ENCODE data around the gene RGS18.
"Not testable (repeated sequence)": the region's sequence is repeated elsewhere in the genome, so short reads cannot be mapped to it uniquely, and the experiment has no call there.

The RGS18 gene, protein sequence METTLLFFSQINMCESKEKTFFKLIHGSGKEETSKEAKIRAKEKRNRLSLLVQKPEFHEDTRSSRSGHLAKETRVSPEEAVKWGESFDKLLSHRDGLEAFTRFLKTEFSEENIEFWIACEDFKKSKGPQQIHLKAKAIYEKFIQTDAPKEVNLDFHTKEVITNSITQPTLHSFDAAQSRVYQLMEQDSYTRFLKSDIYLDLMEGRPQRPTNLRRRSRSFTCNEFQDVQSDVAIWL
- total RNA-seq: 1.1 to 62.7 (median 15.4) reads per million in 18 experiments

DNA sequence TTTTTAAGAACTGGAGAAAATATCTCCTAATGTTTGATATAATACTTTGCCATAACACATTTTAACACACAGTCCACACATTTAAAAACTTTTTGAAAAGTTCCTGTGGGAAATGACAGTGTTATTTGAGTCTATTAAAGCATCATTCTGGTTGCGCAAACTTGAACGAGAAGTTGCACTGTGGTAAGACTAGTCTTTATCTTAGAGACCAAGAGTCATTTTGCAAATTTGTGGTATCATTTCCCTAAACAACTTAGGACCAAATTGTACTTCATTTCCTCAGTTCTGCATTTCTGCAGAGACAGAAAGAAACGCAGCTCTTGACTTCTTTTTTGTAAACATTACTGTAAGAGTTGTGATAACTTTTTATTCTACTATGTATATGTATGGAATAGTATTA, at the start of gene RGS18:
Gene RGS18 (plus strand): TSS at position 282 of the 400 bp plus-strand sequence. CDS start 176 bp downstream, outside the sequence.
- peak; percentile 93 to 97 for DNase-seq

DNA sequence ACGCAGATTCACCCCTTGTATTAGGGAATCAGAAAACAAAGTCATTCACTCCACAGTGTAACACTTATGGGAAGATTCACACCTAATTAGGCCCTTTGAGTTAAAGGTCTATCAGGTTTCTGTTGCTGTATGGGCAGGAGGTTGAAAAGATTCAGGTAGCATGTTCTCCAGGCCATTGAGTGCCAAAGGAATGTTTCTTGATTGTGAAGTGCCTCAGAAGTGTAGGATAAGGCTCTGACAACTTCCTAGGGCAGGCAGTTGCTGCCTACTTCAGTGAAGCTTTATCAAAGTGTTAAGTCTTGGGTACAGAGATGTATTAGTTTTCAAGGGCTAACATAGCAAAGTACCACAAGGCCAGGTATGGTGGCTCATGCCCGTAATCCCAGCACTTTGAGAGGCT, 48.7 kb upstream of the RGS18 start:
- no peak for DNase-seq

DNA sequence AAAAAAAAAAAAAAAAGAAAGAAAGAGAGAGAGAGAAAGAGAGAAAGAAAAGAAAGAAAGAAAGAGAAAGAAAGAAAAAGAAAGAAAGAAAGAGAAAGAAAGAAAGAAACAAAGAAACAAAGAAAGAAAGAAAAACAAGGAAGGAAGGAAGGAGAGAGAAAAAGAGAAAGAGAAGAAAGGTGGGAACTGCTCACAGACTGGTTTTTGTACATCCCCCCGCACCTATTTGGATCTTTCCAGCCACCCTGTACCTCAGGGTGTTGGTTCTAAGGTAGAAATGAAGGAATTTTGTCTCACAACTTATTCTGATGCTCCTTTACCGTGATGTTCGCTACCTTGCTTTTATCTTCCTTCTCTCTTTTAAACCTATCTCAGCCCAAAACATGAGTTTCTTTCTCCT, 43.3 kb upstream of the RGS18 start:
- no peak for DNase-seq

DNA sequence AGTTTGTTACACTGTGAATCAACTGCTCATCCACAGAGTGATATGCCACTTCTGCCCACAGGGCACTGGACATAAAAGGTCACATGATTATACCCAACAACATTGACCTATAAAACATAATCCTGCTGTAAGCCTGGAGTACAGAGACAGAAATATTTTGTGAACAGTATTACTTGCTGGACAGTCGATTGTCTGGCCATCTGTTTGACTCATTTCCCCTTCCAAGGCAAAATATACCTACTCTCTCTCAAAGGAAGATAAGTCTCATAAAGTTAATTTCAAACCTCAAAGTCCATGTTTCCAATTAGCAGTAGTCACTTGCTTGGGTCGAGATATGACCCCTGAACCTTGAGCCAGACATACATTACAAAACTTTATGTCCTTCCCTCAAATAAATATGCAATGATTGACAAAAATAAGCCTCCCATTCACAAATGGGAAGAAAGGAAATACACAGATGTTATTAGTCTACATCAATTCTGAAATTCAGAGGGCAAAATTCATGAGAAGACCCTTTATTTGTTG, 39.3 kb upstream of the RGS18 start:
- DNase-seq: no peak

DNA sequence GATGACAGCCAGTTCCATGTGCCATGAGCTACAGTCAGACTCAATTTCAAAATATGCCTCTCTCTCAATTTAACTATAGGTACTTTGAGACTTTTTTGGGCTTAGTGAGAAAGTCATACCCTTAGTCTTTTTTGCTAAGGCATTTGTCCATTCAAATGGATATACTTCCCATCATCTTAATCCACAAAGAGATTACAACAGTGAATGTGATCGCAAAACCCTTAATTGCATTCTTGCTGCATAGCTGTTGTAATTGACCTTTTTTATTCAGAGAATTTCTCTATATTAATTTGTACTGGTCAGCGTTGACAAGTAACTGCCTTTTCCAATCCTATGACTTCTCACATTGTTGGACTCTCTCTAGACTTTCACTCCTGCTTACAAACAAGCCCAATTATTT, 38.6 kb upstream of the RGS18 start:
- DNase-seq: no peak

DNA sequence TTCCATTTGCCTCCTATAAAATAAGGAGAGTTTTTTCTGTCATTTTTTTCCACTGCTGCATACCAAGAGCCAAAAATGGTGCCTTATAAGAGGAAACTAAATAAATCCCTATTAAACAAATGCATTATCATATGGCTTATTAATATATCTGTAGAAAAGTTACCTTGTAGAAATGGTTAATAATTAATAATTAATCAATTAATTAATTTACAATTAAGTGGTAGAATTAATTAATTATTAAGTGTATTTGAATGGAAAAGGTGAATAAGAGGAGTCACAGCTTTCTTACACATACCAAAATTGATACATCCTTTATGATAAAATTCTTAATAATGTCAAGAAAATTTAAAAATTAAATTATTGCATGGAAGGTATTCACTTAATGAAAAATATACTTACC, 35.6 kb upstream of the RGS18 start:
- DNase-seq: no peak

DNA sequence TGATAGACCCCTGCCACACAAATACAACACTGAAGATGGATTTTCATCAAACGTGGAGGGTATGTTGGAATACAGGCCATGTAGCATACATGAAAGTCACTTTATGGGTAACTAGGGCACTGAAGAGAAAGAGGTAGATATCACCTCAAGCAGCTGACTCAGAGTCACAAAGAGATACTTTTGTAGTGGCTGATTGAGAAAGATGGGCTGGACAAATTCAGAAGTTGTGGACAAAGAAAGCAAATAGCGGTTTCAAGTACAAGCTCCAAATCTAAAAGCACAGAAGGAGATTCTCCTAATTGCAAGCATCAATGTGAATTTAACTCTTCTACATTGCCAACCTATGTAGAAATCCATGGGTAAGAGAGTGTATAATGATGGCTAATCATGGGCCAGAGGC, 35.0 kb upstream of the RGS18 start:
- DNase-seq: no peak

DNA sequence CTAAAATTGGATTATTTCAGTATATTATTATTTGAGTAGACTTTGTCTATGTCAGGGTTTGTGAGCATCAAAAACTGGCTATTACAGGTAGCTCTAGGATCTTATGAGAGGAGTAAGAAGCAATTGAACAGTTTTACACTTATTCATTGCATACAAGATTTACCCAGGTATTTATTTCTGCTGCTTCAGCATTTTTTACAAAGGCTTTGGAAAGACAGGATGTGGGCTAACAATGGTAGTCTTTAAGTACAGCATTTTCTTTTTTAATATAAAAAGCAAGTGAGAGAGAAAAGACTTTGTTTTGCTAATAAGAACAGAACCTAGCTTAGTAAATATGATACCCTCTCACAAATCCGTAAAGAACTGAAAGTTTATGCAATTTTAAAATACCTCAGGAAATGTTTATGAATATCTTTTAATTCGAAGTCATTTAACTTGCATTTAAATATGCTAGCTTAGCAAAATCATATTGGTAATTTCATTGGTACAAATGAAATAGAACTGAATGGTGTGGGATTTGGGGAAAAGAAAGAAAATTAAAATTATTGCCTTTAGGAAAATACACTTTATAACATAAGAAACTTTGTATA, 32.1 kb upstream of the RGS18 start:
- DNase-seq: no peak

DNA sequence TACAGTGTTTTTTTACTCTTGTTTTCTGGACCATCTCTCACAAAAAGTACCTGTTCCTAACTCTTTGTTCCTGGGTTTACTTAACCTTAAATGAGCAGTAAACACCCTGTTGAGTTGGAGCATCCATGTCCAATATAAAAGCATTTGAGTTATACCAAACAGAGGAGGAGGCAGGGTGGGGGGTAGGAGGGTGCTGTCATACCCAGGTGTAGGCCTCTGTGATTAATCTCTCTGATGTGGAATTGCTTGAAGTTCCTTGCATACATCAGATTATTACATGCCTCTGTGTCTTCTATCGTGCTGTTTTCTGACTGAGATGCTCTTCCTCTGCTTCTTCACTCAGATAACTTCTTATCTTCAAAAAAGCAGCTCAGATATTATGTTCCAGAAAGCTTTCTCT, 28.1 kb upstream of the RGS18 start:
- DNase-seq: no peak

DNA sequence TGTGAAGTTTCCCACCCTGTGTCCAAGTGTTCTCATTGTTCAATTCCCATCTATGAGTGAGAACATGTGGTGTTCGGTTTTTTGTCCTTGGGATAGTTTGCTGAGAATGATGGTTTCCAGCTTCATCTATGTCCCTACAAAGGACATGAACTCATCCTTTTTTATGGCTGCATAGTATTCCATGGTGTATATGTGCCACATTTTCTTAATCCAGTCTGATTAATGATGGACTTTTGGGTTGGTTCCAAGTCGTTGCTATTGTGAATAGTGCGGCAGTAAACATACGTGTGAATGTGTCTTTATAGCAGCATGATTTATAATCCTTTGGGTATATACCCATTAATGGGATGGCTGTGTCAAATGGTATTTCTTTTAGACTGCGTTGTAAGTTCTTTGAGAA, 27.4 kb upstream of the RGS18 start:
- not testable (repeated sequence) for DNase-seq

DNA sequence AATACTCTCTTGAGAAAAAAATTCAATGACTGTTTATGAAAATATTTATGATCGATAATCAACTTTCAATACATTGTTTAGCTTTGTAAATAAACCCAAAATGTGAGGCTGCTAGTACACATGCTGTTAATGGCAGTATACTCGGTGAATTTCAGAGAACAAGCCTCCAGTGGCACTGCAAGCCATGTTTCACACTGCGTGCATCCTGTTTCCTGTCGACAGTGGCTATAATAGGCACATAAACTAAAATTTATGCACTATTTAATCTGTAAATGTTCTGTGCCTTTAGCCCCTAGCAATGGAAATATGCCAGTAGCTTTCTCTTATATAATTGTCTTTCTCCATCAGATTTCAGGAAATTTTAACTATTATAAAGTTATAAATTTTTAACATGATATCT, 26.3 kb upstream of the RGS18 start:
- DNase-seq: no peak

DNA sequence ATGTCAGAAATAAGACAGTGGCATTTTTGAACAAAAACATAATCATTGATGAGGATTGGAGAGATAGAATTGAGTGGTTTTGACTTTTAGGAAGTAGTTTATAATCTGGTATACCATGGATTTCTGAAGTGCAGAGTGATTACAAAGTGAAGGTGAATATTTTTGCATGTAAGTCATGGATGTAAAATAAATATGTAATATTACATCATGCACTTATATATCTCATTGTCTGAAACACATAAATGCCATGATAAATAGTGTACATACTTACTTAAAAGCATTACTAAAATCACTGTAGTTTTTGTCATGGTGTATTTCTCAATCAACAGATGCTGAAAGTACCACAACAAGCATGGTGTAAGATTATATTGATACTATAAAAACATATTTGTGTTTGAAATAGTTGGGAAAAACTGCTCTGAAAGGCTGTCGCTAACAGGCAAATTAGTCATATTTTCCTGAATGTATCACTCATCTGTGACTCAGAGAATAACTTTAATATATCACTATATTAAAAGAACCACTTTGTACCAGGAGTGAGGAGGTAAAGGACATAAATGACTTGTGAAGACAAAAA, 24.8 kb upstream of the RGS18 start:
- DNase-seq: no peak

DNA sequence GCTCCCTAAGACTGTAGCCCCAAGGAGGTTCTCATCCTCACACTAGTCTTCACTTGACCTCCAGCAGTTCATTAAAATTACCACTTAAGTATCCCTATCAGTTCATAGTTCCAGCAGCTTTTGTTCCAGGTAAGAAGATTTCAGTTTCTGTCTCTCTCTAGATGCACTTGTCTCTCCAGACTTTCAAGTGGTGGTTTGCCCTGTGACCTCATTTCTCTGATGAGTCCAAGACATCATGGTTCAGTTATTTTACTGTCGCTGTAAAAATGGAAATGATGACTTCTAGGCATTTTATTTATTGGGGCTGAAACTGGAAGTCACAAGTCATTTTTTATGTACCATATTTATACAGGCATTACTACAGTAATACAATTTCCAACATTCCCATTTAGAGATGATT, 17.9 kb upstream of the RGS18 start:
- DNase-seq: no peak

DNA sequence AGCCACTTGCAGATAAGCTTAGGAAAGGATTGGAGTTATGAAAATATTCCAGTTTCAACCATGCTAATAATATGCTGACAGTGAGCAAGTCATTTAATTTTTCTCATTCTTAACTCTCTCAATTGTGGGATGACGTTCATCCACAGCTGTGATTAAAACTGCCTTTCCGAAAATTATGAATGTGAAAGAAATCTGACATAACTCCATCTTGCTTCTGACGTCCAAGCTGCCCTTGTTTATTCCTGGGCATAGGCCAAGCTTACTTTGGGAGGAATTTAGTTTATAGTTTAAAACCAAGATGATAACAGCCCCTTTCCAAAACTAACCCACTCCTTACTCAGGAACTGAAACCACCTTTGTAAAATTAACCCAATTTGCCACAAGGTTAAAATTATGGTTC, 11.0 kb upstream of the RGS18 start:
- no peak for DNase-seq

DNA sequence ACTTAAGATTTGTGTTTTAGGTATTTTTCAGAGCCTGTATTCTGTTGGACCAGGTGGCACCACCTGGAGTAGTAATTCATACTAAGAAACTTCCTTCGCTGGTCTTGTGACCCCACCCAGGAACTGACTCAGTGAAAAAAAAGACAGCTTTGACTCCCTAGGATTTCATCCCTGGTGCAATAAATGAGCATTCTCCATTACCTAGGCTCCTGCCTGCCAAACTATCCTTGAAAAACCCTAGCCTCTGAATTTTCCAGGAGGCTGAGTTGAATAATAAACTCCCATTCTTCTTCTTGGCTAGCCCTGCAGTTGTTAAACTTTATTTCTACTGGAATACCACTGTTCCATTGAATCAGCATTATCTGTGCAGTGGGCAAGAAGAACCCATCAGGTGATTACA, 10.6 kb upstream of the RGS18 start:
- DNase-seq: no peak

DNA sequence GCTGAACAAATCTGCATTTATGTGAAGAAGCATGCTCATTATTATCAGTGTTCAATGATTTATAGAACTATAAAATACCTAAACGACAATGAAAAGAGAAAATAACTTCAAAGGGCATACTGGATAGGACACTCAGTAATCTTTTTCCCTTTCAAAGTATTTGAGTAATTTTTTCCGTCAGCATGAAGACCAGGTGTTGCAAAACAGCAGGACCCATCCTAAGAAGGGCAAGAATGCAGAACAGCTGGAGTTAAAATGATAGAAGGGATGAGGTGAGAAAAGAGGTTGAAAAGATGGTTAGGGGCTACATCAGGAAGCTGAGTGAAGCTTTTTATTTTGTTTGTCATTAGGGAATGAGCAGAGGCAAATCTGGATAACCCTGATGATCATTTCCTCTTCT, 7.1 kb upstream of the RGS18 start:
- DNase-seq: no peak

DNA sequence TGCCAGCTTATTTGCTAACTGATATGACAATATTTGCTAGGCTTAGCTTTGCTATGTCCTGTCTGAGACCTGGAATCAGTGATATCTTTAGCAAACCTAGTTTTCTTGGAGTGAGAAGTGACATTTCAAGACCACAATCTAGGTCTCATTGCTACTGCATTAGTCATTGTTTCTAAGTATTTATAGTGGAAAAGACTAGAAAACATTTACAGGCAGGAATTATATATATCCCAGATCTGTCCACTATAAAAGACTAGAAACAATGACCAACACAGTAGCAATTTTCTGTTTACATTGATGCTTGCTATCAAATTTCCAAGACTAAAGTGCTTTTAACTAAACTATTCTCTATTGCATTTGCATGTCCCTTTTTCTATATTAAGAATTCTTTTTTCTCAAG, 5.0 kb upstream of the RGS18 start:
- no peak for DNase-seq

DNA sequence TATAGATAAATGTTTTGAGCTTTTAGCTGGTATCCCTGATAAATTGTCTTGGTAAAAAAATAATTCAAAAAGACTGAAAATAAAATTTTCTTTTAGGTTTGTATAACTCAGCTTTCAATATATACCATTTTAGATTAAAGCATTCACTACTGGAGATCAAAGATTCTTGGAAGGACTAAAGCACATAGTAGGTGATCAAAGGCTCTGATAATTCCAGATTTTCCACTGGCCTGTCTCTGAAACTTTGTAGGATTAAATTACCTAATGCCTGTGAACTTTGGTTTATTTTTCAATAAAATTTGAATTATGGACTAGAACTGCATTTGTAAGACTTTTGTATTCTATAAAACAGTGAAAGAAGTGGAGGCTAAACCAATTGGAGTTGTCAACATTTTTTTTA, 1.2 kb upstream of the RGS18 start:
- no peak for DNase-seq

DNA sequence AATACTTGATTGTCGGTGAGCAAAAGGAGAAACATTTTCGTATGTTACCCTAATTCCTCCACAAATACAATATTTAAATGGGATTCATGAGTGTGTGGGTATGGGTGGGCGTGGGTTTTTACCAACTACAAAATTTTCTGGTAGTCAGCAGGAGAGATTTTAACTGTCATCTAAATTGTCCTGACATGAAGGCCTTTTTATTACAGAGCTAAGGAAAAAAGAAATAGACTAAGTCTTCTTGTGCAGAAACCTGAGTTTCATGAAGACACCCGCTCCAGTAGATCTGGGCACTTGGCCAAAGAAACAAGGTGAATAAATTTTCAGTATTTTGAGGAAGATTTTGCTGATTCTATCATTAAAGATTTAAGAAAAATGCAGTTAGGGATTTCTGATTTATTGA, 752 bp downstream of the RGS18 start:
- DNase-seq: peak; percentile 63 to 67

DNA sequence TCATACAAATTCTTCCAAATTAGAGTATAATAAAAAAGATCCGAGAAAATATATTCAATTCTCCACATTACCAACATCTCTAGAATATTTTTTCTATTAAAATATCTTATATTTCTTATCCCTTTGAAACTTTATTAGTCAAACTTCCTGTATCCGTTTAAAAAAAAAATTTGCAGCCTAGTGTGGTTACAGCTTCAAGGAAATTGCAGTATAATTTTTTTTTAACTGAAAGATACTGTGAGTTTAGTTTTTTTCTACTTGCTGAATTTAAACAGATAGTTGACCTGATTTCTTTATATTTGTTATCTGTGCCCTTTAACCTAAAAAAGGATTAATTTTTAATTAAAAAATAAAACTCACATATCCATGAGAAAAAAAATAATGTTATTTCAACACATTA, 1.5 kb downstream of the RGS18 start:
- peak in 1 of 2 donors; percentile 59 for DNase-seq

DNA sequence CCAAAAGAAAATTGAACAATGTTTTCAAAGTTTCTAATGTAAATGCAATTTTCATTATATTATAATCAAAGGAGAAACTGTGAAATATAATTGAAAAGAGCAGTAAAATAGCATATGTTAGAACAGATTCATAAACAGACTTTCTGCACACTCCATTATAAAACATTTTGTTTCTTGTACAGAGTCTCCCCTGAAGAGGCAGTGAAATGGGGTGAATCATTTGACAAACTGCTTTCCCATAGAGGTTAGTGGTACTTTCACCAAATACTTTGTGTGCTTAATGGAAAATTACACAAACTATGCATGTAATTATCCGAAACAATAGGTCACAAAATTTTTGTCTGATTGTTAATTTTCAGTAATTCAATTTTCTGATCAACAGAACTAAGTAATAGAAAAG, 1.9 kb downstream of the RGS18 start:
- DNase-seq: peak in 1 of 2 donors; percentile 43

DNA sequence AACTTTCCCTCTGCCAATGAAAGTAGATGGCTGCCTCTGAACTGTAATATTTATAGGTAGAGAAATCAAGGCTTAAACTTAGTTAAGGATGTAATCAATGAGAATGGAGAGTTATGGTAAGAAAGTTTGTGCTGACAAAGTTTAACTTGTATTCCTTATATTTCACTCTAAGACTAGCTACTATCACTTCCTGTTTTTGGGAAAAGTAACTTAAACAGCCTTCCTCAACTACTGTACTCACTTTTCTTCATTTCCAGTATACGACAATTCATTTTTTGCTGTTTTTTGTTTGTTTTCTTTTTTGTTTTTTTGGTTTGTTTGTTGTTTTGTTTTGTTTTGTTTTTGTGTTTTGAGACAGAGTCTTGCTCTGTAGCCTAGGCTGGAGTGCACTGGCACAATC, 3.7 kb downstream of the RGS18 start:
- peak in 1 of 2 donors; percentile 52 for DNase-seq

DNA sequence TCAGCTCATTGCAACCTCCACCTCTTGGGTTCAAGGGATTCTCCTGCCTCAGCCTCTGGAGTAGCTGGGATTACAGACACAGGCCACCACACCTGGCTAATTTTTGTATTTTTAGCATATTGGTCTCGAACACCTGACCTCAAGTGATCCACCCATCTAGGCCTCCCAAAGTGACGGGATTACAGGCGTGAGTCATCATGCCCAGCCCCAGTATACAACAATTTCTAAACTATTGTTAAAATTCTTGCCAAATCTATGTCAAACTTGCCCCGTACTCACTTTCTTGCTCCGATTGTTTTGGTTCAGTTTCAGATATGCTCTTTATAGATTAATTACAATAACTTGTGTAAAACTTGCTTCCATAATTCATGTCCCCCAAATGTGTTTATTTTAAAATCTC, 4.1 kb downstream of the RGS18 start:
- DNase-seq: peak in 1 of 2 donors; percentile 31

DNA sequence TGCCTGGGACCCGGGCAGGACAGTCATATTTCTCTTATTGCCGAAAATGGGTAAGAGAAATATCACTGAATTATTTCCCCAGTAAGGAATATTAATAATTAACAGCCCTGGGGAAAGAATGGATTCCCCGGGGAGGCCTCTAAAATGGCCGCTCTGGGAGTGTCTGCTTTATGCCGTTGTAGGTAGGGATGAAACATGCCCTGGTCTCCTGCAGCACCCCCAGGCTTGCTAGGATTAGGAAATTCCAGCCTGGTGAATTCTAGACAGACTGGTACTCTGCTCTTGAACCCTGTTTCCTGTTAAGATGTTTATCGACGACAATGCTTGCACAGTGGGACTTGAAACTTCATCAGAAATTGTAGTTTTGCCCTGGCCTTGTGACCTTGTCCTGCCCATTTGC, 6.7 kb downstream of the RGS18 start:
- not testable (repeated sequence) for DNase-seq

Measured in inflammatory macrophage (primary cell).